ENCODE data around the gene RPS6KA4.

DNA sequence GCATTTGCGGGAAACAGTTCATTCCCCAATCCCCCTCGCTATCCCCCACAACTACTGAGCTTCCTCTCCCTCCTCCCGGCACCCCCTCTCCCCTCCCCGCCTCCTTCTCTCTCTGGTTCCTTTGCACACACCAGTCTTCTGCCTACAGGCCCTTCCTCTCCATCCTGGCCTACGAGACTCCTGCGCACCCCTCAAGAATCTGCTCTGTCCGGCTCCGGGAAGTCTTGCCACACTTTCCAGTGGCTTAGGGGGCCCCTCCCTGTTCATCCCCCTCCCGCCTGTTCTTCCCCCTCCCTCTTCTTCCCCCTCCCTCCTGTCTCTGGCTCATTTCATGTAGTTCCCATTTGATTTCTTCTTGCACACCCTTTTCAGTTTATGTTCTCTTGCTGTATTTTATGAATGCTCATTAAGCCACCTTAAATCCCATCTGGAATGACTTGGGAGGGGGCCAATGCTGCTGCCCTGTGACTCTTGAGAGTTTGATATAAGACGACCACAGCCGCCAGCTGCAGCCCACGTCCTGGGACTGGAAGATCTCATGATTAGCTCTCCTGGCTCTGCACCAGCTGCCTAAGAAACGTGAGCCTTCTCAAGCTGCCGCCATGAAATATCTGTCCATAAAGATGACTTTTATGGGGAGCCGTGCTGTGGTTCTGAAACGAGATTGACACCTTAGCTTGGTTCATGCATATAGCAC lies 50.9 kb downstream of the RPS6KA4 start:
- TF ChIP-seq POLR2AphosphoS5 (IDR thresholded peaks at IDR 0.05) (no peak), POLR2A (IDR thresholded peaks at IDR 0.05; ENCODE audit: low read depth) (no peak)
- TF ChIP-seq, protein P1, sequence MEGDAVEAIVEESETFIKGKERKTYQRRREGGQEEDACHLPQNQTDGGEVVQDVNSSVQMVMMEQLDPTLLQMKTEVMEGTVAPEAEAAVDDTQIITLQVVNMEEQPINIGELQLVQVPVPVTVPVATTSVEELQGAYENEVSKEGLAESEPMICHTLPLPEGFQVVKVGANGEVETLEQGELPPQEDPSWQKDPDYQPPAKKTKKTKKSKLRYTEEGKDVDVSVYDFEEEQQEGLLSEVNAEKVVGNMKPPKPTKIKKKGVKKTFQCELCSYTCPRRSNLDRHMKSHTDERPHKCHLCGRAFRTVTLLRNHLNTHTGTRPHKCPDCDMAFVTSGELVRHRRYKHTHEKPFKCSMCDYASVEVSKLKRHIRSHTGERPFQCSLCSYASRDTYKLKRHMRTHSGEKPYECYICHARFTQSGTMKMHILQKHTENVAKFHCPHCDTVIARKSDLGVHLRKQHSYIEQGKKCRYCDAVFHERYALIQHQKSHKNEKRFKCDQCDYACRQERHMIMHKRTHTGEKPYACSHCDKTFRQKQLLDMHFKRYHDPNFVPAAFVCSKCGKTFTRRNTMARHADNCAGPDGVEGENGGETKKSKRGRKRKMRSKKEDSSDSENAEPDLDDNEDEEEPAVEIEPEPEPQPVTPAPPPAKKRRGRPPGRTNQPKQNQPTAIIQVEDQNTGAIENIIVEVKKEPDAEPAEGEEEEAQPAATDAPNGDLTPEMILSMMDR (IDR thresholded peaks at IDR 0.05), result no peak

Measured in esophagus muscularis mucosa (tissue), 3 donors.